Choroid plexus epithelial cell (primary cell): Measurements from ENCODE around the gene ABCC9.
"Not testable (repeated sequence)": the region's sequence is repeated elsewhere in the genome, so short reads cannot be mapped to it uniquely, and the experiment has no call there.

Experiments
- DNase-seq: peaks from one replicate; pipeline ENCODE4 v3.0.0-alpha.2; 2010; ENCODE audit warnings: low read depth
- H3K4me3 ChIP-seq: 2 replicates; pipeline ENCODE4 v1.5.1; 2011; ENCODE audit warnings: low read depth, mild to moderate bottlenecking, control low read depth, low read length, moderate library complexity
- CTCF ChIP-seq: conservative IDR thresholded peaks from 2 replicates; pipeline ENCODE4 v1.5.1; 2011; ENCODE audit warnings: low read depth, mild to moderate bottlenecking, control low read depth, inconsistent platforms, low read length, moderate library complexity

The ABCC9 gene

DNA sequence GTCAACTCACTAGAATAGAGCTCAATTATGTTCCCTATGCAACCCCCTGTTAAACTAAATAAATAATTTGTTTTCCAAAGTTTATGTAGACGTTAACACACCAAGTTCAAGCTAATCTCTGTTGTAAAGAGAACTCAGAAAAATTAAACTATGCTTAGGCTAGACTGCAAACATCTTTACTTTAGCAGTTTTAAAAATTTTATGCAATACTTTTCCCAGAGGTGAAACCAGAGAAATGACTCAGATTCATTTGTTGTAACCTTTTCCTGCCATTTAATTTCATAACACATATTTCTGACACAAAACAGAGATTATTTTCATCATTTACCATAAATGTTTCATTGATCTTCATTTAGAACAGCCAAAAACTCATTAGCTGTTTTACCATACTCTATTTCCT, 27.4 kb downstream of the ABCC9 start:
- TF ChIP-seq CTCF: no peak
- DNase-seq: peak; percentile 14
- no peak overlapping the region for H3K4me3 ChIP-seq

DNA sequence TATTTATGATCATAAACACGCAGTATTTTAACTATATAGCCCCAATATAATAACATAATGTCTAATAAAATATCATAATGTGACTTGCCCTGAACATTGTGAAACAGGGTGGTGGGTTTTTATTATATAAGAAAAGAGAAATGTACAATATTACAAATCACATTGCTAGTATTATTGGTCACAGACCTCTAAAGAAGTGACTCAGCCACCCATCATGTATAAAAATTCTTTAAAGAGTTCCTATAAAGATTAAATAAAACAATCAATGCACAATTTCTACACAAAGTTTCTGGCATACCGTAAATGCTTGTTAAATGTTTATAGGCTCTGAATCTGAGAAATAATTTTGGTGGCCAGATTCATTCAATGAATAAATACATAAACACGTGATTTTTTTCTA, 28.9 kb downstream of the ABCC9 start:
- no peak for TF ChIP-seq CTCF
- DNase-seq: peak; percentile 10
- no peak overlapping the region for H3K4me3 ChIP-seq

DNA sequence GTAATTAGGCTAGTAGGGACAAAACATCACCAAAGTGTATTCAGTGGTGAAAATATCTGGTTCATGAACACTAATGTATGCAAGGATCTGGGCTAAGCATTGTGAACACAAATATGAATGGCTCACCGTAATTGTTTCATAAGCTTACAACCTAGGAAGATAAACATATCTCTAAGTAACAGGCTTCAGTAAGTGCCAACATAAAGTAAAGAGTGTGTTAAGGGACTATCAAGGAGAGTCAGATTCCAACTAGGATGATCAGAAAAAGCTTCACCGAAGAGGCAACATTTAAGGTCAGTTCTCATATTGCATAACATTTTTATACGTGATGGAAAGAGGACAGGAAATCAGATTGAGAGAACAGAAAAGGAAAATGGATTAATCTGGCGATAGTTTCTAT, 29.4 kb downstream of the ABCC9 start:
- no peak overlapping the region for H3K4me3 ChIP-seq
- TF ChIP-seq CTCF: no peak
- peak; percentile 11 for DNase-seq

DNA sequence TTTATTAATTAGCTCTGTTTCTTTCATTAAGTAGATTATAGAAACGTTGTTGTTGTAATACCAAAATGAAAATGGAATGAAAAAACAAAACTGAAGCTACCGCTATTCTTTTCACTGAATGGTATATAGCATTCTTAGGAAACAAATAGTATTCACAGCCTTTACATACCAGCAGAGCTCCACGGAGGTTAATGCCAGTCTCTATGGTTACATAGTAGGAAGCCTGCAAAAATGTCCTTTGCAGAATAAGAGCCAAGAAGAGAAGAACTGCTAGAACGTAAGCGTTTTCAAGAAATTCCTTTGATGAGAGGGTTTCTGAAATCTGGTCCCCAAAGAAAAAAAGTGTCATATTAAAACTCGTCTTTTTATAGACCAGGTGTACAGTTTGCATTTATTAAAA, 30.6 kb downstream of the ABCC9 start:
- no peak overlapping the region for H3K4me3 ChIP-seq
- DNase-seq: peak; percentile 42
- no peak for TF ChIP-seq CTCF

GRCh38 chr12:21907948-21908837, 33.0 kb downstream of the ABCC9 start:
- no peak for TF ChIP-seq CTCF
- no peak overlapping the region for H3K4me3 ChIP-seq

DNA sequence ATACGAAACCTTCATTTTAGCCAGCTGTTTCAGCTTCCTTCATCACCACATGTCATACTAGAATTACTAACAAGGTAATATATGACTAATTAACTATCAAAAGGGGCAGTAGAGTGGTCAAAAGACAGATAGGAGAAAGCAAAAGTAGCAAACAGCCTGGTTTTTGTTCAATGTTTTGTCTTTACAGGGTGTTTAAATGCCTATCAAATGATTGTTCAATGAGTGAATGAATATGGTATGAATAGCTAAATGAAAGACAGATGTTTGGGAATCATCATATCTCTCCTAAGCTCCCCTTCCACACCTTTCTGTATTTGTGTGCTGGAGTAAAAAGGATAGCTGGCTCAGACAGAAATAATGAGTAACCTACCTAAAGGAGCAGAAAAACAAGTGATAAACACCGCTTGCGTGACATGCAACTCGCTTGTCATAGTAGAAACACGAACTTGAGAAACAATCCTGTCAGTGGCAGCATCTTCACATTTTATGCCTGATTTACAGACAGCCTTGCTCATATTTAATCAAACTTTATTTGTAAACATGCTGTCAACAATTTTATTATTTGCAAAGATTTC, 34.2 kb downstream of the ABCC9 start:
- no peak for DNase-seq
- H3K4me3 ChIP-seq: no peak overlapping the region
- no peak for TF ChIP-seq CTCF

More at GRCh38 chr12:21907948-21908837, 33.0 kb downstream of the ABCC9 start:
- no peak for DNase-seq

DNA sequence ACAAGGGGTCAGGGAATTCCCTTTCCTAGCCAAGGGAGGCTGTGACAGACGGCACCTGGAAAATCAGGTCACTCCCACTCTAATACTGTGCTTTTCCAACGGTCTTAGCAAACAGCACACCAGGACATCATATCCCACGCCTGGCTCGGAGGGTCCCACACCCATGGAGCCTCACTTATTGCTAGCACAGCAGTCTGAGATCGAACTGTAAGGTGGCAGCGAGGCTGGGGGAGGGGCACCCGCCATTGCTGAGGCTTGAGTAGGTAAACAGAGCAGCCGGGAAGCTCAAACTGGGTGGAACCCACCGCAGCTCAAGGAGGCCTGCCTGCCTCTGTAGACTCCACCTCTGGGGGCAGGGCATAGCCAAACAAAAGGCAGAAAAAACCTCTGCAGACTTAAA, 41.7 kb downstream of the ABCC9 start:
- not testable (repeated sequence) for DNase-seq, H3K4me3 ChIP-seq
